ENCODE data around the gene DMD.

The DMD gene

DNA sequence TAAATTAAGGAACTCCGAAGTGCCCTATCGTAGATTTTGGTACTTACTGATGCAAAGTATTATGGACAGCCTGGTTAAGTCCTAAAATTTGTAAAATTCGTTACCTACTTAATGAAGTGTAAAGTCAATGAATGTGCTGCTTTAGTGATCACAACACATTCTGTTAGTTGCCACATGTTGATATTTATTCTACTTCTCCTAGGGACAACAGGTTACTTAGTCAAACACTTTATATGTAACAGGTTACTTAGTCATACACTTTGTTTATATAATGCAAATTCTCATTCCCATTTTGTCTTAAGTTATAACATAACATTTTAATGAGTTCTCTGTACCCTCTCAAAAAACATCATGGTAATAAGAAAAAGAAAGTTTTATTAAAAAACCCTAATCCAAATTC lies 1496.6 kb downstream of the DMD start:
- DNase-seq (ENCODE audit: low read depth in 2 of 2), result no peak

DNA sequence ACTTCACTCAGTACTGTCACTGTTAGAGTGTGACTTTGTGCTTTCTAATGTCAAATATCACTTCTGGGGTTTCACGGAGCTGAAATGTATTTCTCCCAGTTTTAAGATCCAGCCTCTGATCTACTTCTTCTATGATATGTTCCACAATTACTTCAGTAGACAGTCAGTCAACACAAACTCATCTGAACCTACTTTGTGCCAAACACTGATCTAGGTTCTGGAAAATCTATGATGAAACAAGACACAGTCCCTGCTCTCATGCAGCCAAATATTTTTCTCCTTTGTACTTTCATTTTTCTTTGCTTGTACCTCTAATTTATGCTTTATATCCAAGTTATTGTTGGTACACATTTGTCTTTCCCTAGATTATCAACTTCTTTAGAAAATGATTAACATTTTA lies 1498.2 kb downstream of the DMD start:
- no peak for DNase-seq (ENCODE audit: low read depth in 2 of 2)

DNA sequence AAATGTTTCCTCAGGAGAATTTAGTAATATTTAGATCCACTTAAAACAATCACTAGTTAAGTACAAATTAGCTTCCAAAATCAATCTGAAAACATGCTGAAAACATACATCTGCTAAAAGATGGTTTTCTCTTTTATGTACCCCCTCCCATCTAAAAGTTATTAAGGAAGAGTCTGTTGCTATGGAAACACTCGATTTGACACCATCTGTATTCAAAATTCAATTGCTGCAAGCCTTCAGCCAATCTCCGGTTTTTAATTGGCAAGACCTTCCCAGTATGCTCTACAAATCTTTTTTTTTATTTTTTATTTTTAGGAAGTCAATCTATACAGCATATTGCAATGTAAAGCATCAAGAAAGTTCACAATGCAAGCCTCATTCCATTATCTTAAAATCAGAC lies 1500.2 kb downstream of the DMD start:
- DNase-seq (ENCODE audit: low read depth in 2 of 2), result no peak

DNA sequence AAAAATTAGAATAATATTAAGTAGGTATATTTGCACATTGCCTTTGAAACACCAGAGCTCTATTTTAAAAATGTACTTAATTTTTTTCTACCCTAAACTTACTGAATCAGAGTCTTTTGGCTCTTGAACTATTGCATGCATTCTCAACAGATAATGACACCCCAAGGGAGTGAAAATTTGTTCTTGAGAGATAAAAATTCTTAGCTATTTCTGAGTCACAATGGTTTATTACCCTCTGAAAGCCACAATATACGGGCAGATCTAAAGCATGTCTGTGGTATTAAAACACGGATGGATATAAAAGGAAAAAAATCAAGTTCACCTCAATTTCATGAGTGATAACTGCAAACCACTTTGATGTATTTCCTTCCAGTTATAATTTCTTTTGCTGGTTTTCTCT lies 1503.2 kb downstream of the DMD start:
- DNase-seq (ENCODE audit: low read depth in 2 of 2), result no peak

DNA sequence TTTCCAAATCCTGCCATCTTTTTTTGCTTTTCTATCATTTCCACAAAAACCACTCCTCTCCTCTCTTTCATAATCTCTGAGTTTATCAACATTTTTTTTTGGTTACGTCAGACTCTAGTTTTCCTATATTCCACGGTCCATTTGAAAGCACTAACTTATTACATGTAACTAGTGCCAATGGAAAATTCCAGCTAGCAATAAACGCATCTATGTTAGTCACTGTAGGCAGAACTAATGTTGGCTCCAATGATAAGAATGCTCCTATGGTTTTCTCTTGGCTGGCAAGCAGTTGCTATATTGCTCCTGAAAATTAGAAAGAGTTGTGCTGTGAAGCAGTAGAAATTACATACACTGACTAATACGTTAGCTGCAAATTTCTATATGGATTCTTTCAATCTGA lies 1504.9 kb downstream of the DMD start:
- DNase-seq (ENCODE audit: low read depth in 2 of 2), result no peak

DNA sequence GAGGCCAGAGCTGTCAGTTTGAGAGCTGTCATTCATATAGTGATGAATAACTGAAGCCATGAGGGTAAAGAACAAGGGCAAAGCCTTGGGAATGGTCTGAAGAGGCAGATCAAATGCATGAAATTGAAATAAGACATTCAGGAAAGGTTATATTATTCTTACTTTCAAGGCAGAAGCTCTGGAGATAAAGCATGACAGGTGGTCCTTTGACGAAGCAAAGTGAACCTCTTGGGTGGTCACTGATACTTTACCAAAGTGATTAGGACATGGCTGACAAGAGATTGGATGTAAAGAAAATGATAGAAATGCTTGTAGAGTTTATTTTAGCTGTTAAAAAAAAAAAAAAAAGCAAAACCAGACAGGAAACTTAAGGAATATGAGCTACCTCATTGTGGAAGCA lies 1505.5 kb downstream of the DMD start:
- no peak for DNase-seq (ENCODE audit: low read depth in 2 of 2)

DNA sequence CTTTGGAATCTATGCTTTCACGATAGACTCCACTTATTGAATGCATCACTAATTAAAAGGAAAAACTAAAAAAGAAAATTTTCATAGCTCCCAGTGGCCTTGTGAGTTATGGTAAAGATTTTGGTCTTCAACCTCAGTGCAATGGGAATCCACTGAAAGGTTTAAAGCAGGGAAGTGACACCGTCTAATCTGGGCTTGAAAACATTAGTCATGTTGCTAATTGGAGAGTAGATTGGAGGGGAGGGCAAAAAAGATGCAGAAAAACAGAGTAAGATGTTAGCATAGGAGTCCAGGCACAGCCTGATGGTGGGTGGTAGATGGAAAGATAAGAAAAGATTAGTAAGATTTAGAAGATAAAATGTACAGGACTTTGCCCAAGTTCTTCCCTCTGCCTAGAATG lies 1506.4 kb downstream of the DMD start:
- DNase-seq (ENCODE audit: low read depth in 2 of 2), result no peak

DNA sequence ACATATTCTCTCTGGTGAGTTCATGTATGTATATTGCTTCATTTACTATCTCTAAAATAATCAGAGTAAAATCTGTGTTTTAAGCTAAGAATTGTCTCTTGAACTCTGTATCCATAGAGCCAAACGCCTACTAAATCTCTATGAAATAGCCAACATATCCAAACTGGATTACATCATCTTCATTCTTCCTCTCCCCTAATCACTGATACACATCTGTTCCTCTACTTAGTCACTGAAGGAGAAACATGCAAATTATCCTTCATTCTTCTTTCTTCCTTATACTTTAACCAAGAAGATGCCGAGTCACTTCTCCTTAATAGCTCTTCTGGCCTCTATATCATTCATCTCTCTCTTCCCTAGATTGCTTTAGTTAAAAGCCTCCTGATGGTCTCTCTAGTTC lies 1509.1 kb downstream of the DMD start:
- DNase-seq (ENCODE audit: low read depth in 2 of 2), result no peak

DNA sequence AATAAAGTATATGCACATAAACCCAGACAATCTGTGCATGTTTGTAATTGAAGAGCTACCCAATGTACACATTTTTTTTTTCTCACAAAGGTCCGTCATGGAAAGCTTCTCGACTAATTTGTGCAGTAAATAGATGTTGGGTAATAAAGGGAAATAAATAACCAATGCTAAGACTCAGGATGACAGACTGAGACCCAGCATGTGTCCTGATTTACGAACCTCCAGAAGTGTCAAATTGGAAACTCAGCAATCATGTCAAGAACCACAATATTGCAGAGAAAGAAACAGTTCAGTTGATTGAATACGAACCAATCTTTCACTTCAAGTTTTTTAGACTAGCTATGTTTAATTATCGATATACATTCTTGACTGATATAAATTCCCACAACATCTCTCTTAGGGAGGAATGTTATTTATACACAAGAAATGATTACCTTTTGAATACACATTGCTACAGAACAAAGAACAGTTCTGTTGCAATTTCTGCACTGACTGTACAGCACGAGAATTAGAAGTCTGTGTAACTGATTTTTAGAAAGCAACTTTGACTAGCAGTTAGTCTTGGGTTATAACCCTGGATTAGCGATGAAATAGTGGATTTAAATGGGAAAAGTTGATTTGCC lies 1513.9 kb downstream of the DMD start:
- no peak for DNase-seq (ENCODE audit: low read depth in 2 of 2)

DNA sequence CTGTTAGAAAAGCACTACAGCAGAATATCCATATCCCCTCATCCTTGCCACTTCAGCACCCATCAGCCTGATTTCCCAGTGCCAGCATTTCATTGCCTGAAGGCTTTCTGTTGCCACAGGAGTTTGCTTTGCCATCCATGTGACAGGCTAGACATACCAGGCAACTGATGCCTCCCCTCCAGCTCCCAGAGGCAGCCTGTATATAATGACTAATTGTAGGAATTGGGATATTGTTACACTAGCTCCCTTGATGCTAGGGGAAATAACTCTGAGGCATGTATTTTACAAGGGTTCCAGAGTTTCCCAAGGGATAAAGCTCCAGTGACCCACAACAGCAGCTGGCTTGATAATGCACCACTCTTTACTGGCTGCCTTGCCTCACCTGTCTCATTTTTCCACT lies 1531.5 kb downstream of the DMD start:
- DNase-seq (ENCODE audit: low read depth in 2 of 2), result no peak

DNA sequence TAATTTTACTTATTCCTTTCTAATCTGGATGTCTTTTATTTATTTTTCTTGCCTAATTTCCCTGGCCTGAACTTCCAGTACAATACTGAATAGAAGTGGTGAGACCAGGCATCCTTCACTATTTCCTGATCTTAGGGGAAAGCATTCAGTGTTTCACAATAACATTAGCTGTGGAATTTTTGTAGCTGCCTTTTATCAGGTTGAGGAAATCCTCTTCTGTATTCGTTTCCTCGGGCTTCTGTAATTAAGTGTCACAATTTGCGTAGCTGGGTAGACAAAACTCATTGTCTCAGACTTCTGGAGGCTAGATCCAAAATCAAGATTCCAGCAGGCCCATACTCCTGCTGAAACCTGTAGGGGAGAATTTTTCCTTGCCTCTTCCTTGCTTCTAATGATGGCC lies 1541.1 kb downstream of the DMD start:
- no peak for DNase-seq (ENCODE audit: low read depth in 2 of 2)

DNA sequence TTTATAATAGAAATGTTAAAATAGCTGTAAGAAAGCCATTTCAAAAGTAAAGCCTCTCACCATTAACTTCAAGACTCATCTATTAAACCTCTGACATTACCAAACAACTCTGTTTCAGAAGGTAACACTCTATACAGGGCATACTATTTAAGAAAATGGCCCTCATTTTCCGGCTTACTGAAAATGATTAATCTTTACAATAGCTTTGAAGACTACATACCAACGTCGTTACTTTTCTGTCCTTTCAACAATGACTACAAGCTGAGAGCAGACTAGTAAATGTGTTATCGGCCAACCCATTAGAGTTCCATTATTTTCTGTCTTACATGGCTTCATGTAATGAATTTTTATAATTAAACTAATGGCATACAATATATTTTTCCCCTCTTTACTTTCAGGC lies 1545.9 kb downstream of the DMD start:
- DNase-seq (ENCODE audit: low read depth in 2 of 2), result no peak

DNA sequence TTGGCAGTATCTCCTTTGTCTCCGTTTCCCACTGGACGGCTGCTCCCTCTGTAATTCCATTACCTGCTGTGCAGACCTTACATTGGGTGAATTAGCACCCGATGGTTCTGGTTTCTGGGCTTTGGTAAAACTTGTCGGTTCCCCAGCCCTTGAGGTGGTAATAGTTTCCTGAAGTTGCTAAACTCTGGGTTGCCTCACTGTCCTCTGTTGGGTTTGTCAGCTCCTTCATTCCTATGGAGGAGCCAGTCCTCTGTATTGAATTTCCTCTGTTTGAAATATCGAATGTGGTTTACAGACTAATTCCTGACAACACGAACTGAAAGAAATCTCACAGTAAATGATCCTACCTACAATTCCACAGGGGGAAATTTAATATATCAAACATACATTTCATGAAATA lies 1548.2 kb downstream of the DMD start:
- no peak for DNase-seq (ENCODE audit: low read depth in 2 of 2)

DNA sequence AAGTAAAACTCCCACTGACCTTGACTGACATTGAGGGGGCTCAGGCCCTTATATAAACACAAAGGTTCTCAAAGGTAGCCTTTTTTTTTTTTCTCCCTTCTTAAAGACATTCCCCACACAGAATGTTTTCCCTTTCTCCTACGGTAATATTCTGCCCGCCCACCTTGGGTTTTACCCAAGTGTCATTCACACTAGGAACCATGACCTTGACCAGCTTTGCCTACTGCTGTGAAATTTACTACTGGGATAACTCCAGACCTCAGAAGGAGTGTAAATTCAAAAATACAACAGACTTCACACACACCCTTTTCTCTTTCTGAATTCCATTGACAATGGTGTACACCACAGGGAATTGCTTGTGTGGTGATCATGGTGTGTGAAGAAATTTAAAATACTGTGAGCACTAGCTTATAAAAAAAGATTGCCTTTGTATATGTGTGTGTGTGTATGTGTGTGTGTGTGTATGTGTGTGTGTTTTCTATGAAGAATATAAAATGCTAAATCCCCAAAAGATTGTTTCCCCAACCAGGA lies 1550.0 kb downstream of the DMD start:
- DNase-seq (ENCODE audit: low read depth in 2 of 2), result no peak

DNA sequence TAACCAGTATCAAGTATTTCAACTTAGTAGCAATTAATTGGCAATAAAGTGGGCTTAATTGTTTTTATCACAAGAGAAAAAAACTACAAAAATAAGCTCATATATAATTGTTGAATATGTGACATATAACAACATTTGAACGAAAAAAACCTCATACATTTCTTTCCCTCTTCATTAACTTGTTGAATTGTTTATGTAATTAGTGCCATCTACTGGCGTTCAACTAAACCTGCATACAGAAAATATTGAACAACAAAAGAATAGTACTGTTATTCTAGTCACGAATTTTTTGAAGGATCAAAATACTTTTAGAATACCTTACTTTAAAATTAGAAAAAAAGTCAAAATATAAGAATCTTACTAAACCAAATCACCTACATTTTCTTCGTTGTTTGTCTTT lies 1553.0 kb downstream of the DMD start:
- no peak for DNase-seq (ENCODE audit: low read depth in 2 of 2)

DNA sequence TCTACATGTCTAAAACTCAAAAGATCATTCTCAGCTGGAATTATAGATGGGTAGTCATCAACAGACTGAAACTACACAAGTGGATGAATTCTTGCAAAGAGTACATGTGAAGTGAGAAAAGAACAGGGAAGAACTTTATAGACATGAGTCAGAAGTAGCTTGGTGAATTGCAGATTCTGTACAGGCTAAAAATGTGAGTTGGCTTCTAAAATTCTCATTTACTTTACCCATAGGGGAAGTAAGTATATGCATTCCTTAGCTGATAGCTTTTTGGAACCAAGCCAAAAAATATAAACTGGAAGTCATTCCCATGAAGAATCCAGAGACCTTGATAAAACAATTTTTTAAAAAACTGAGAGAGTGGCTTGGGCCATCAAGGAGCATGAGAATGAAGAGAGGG lies 1555.3 kb downstream of the DMD start:
- DNase-seq (ENCODE audit: low read depth in 2 of 2), result no peak

DNA sequence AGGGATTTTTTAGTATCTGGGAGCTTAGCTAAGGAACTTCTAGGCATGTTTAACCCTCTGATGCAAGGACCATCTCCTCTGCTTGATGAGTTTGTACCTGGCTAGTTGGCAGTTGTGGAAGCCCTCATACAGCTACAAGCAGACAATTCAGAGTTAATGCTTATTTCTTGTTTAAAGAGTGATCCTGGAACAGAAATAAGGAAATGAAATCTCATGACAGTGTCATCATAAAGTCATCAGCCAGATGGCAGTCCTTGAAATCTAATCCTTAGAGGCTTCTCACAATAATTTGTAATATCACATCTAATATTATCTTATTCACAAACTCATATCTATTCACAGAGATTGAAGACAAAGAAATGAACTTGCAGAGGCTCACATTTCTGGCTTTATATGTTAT lies 1557.9 kb downstream of the DMD start:
- DNase-seq (ENCODE audit: low read depth in 2 of 2), result no peak

DNA sequence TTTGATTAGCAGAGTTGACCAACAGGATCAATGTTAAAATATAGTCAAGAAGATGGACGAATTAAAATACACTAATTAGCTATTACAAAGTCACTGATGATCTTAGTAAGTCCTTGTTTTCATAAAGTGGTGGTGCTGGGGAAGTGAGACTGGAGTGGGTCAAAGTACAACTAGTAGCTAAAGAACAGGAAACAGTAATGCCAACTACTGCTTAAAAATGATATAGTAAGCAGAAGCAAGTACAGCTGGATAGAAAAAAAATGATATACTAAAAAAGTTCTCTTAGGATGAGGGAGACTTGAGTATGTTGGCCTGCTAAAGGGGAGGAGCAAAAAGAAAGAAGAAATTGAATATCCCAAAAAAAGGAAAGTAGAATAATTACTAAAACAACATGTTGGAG lies 1558.7 kb downstream of the DMD start:
- DNase-seq (ENCODE audit: low read depth in 2 of 2), result no peak

DNA sequence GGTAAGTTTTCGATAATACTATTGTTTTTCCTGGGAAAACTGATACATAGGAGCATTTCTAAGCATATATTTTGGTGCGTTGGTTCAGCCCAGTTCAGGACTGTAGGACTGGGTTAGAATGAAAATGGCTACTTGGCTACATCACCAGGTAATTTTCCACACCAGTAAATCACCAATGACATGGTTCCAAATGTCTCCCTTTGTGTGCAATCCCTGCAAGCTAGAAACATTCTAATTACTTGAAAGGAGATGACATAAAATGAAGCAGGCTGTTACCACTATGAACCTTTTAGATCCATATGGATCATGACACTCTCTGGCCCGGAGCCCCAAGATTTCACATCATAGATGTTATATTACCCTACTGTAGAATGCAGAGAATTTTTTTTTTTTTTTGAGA lies 1562.1 kb downstream of the DMD start:
- DNase-seq (ENCODE audit: low read depth in 2 of 2), result no peak

DNA sequence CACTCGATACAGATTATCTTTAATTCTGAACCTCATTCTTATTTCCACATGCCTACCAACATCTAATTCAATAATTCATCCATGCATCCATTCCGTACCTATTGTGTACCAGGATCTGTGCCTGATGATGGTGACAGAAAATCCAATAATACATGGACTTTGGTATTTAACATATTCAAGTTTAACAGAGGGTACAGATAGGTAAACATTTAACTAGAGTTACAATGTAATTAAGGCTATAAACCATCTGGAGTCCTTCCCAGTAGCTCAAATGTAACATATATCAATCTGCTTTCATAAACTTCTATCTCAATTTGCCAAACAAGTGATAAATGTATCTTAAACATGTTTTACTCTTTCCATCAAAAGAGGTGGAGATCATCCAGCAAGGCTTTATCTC lies 1578.0 kb downstream of the DMD start:
- DNase-seq (ENCODE audit: low read depth in 2 of 2), result no peak

DNA sequence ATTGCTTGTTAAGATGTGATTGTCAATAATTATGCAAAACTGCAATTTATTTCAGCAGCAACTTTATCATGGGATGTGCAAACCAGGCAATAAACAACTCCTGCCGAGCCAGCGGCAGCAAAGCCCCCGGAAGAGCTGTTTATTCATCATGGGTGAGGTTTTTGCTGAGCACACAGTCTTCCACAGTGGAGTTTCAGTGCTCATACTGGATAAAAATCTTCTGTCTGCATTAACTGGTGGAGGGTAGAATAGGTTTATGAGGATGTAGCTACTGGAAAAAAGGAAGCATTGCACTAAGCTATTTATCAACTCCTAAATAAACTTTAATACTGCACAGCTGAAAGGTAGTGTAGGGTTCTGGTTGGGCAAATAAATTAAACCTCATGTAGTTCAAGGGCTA lies 1582.2 kb downstream of the DMD start:
- DNase-seq (ENCODE audit: low read depth in 2 of 2), result no peak

DNA sequence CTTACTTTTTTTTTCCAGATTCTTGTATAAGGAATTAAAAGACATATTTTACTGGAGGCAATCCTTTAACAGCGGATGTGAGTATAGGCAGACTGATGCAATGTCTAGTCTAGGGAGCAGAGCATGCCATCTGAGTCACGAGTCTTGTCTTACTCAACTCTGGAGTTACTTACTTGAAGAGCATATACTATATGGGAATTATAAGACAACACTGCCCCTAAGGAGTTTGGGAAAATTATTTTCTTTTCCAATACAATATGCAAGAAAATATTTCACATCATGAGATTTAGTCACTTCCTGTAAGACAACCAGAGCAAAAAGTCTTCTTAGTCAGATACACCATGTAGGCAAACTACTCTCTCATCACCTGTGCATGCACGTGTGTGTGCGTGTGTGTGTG lies 1602.2 kb downstream of the DMD start:
- no peak for DNase-seq (ENCODE audit: low read depth in 2 of 2)

DNA sequence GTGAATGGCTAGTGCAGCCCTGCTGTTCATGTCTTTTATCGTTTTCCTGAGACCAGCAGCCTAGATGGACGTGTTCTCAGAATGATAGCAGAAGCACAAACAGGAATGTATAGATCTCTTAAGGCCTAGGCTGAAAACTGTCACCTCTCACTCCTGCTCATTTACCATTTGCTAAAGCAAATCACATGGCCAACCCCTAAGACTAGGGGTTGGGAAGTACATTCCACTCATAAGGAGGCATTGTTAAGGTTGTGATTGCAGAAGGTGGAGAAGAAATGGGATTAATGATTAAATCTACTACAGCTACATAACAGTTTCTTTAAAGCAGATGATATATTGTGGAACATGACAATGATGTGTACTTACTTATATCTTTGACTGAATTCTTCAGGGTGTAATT lies 1602.7 kb downstream of the DMD start:
- no peak for DNase-seq (ENCODE audit: low read depth in 2 of 2)

DNA sequence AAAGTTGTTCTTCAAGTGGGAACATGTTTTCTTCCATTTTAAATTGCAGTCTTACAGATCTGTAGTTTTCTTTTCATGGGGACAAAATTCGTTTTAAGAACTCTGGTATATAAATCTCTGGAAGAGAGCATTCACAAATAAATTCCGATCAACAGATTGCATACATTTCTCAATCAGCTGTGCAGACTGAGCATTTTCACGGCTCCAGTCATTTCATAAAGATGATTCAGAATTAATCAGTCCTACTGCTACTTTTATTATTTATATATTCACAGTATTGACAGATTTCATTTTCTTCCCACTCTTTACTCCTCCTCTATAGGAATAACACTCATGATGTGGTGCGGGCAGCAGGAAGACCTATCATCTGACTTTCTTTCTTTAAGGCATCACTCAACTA lies 1604.6 kb downstream of the DMD start:
- DNase-seq (ENCODE audit: low read depth in 2 of 2), result no peak

All from activated CD8-positive, alpha-beta memory T cell treated with anti-CD3 and anti-CD28 coated beads for 4 hours (primary cell).